Activated CD4-positive, CD25-positive, alpha-beta regulatory T cell treated with anti-CD3 and anti-CD28 coated beads, Interleukin-2, amount 50 U/mL, for 24 hours (primary cell): ENCODE data around the gene HJV.

ENCODE experiments used
- ATAC-seq, 2 donors: fragments of 150-1000 bp; cut with Tn5 transposase; one replicate each; pipeline ENCODE4 v1.10.0; 2021; ENCODE audit warnings: mild to moderate bottlenecking in 1 of 2, moderate library complexity in 1 of 2

HJV gene

DNA sequence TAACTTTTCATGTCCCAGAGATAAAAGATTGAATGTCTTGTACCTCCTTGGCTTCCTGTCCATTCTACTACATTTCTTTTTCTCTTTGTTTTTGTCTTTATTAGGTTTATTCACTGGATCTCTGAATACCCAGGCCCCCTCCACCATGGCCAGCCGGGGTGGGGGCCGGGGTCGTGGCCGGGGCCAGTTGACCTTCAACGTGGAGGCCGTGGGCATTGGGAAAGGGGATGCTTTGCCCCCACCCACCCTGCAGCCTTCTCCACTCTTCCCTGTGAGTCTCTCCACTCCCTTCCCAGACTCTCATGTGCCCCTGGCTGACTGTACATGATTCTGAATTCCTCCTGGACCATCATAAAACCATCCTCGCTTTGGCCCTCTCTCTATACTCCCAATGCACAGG, 46.8 kb downstream of the HJV start:
- ATAC-seq = no peak

DNA sequence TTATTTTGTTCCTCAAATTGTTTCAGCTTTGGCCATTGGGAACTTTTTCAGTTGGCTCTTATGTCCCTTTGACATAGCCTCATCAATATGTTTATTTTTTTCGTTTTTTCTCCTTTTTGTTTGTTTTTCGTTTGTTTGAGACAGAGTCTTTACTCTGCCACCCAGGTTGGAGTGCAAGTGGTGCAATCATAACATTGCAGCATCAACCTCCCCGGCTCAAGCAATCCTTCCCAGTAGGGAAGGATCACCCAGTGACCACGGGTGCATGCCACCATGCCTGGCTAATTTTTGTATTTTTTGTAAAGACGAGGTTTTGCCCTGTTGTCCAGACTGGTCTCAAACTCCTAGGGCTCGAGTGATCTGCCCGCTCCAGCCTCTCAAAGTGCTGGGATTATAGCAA, 49.0 kb downstream of the HJV start:
- no peak for ATAC-seq
